ENCODE data around the gene CRK.

The CRK gene

DNA sequence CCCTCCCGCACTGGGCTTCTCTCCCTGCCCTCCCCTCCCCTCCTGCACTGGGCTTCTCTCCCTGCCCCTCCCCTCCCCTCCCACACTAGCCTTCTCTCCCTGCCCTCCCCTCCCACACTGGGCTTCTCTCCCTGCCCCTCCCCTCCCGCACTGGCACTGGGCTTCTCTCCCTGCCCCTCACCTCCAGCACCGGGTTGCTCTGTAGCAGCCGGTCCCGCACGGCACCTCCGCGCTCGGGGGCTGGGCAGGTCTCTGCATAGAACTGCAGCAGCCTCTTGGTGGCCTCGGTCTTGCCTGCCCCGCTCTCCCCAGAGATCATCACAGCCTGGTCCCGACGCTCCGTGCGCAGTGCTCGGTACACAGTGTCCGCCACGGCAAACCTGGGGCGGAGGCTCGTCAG, 26.6 kb upstream of the CRK start:
- no peaks in the 10 kb centered on the region for H3K36me3 ChIP-seq (replicated peaks; ENCODE audit: insufficient read depth, low read length)
- no peak for DNase-seq

GRCh38 chr17:1481736-1482135, 25.7 kb upstream of the CRK start:
- Histone ChIP-seq H3K79me2 (ENCODE audit: low read length) (peaks cover 11% of the 10 kb centered on the region), H3K4me3 (ENCODE audit: low read length) (no peak overlapping the region), H3F3A (ENCODE audit: insufficient read depth, low read length) (no peaks in the 10 kb centered on the region), H2AFZ (ENCODE audit: low read length) (no peak overlapping the region), H3K4me1 (ENCODE audit: low read length) (peaks cover 7% of the 10 kb centered on the region; the same call in 1 of the 2 replicates), H3K9me3 (replicated peaks; ENCODE audit: insufficient read depth, low read length) (no peaks in the 10 kb centered on the region), H3K4me2 (ENCODE audit: low read depth, low read length) (no peak overlapping the region), H3K9me2 (replicated peaks; ENCODE audit: insufficient read depth, low read length) (no peaks in the 10 kb centered on the region), H3K27ac (ENCODE audit: low read length) (no peak overlapping the region), H3K9ac (ENCODE audit: low read length) (no peak overlapping the region), H3K27me3 (replicated peaks; ENCODE audit: insufficient read depth, low read length) (no peaks in the 10 kb centered on the region), H3K36me3 (replicated peaks; ENCODE audit: insufficient read depth, low read length) (no peaks in the 10 kb centered on the region), H4K20me1 (ENCODE audit: insufficient read depth, low read length) (no peaks in the 10 kb centered on the region)
- TF ChIP-seq EZH2 (optimal IDR thresholded peaks at IDR 0.05; ENCODE audit: low read depth, low read length) = no peak
- TF ChIP-seq EZH2phosphoT487 (IDR thresholded peaks at IDR 0.05; ENCODE audit: low read length) = no peak
- TF ChIP-seq CTCF (IDR thresholded peaks at IDR 0.05; ENCODE audit: low read length) = no peak
- DNase-seq = no peak

More for the DNA sequence above, 26.6 kb upstream of the CRK start:
- Histone ChIP-seq H3K9ac (ENCODE audit: low read length) (no peak overlapping the region), H3K9me3 (replicated peaks; ENCODE audit: insufficient read depth, low read length) (no peaks in the 10 kb centered on the region), H3K4me2 (ENCODE audit: low read depth, low read length) (no peak overlapping the region), H4K20me1 (ENCODE audit: insufficient read depth, low read length) (no peaks in the 10 kb centered on the region), H3K4me1 (ENCODE audit: low read length) (peaks cover 7% of the 10 kb centered on the region; the same call in 1 of the 2 replicates), H3K27ac (ENCODE audit: low read length) (no peak overlapping the region), H2AFZ (ENCODE audit: low read length) (no peak overlapping the region), H3K27me3 (replicated peaks; ENCODE audit: insufficient read depth, low read length) (no peaks in the 10 kb centered on the region), H3F3A (ENCODE audit: insufficient read depth, low read length) (no peaks in the 10 kb centered on the region), H3K4me3 (ENCODE audit: low read length) (no peak overlapping the region), H3K79me2 (ENCODE audit: low read length) (peaks cover 11% of the 10 kb centered on the region), H3K9me2 (replicated peaks; ENCODE audit: insufficient read depth, low read length) (no peaks in the 10 kb centered on the region)
- TF ChIP-seq CTCF (IDR thresholded peaks at IDR 0.05; ENCODE audit: low read length) = no peak
- no peak for TF ChIP-seq EZH2phosphoT487 (IDR thresholded peaks at IDR 0.05; ENCODE audit: low read length)
- TF ChIP-seq EZH2 (optimal IDR thresholded peaks at IDR 0.05; ENCODE audit: low read depth, low read length) = no peak

GRCh38 chr17:1480747-1481465, 24.9 kb upstream of the CRK start:
- no peaks in the 10 kb centered on the region for H4K20me1 ChIP-seq (ENCODE audit: insufficient read depth, low read length)
- no peak overlapping the region for H3K9ac ChIP-seq (ENCODE audit: low read length)
- no peaks in the 10 kb centered on the region for H3K9me2 ChIP-seq (replicated peaks; ENCODE audit: insufficient read depth, low read length)
- no peaks in the 10 kb centered on the region for H3K36me3 ChIP-seq (replicated peaks; ENCODE audit: insufficient read depth, low read length)
- H3F3A ChIP-seq (ENCODE audit: insufficient read depth, low read length) = no peaks in the 10 kb centered on the region
- no peaks in the 10 kb centered on the region for H3K27me3 ChIP-seq (replicated peaks; ENCODE audit: insufficient read depth, low read length)
- H3K4me1 ChIP-seq (ENCODE audit: low read length) = peaks cover 7% of the 10 kb centered on the region; the same call in 1 of the 2 replicates
- no peaks in the 10 kb centered on the region for H3K9me3 ChIP-seq (replicated peaks; ENCODE audit: insufficient read depth, low read length)
- no peak overlapping the region for H3K27ac ChIP-seq (ENCODE audit: low read length)
- no peak for TF ChIP-seq EZH2 (optimal IDR thresholded peaks at IDR 0.05; ENCODE audit: low read depth, low read length)
- no peak for TF ChIP-seq EZH2phosphoT487 (IDR thresholded peaks at IDR 0.05; ENCODE audit: low read length)
- TF ChIP-seq CTCF (IDR thresholded peaks at IDR 0.05; ENCODE audit: low read length) = no peak
- H2AFZ ChIP-seq (ENCODE audit: low read length) = no peak overlapping the region
- no peak overlapping the region for H3K4me3 ChIP-seq (ENCODE audit: low read length)
- DNase-seq = no peak
- no peak overlapping the region for H3K4me2 ChIP-seq (ENCODE audit: low read depth, low read length)
- H3K79me2 ChIP-seq (ENCODE audit: low read length) = peaks cover 11% of the 10 kb centered on the region

Data from MM.1S (cell line).